Smooth muscle cell (in vitro differentiated cells): ENCODE data around the gene PDCL2. TPM values are rescaled to one million over a fixed set of nuclear protein-coding genes. Genes with fewer than 3 reads are reported as not detected.

ENCODE experiments used
- polyA plus RNA-seq: library from polyadenylated mRNA; unstranded; fragments of >200 nt; fragmentation: Nextera tagmentation; extraction: Ambion mirVana; gene quantifications from 2 replicates; pipeline ENCODE4 v1.2.1, GENCODE V29; 2016
- total RNA-seq: library from RNA; depleted of rRNA; stranded (reverse); fragments of >200 nt; gene quantifications from 2 replicates; pipeline ENCODE4 v1.2.3, GENCODE V29; 2014

PDCL2 gene
- total and polyA plus RNA-seq, 2 experiments from 2014 or later, result not detected

Other genes with a start within 250 kb of the PDCL2 start
- gene SRD5A3, start 246.0 kb downstream of the PDCL2 start, total RNA-seq, result 9.9 and 18.1 TPM in 2 replicates
- 33.2 and 37.3 TPM in 2 replicates for gene SRD5A3, start 246.0 kb downstream of the PDCL2 start, polyA plus RNA-seq
- gene TMEM165, start 196.3 kb downstream of the PDCL2 start, total RNA-seq, result 235 and 266 TPM in 2 replicates
- 167 and 178 TPM in 2 replicates for gene TMEM165, start 196.3 kb downstream of the PDCL2 start, polyA plus RNA-seq
- gene CLOCK, start 45.3 kb downstream of the PDCL2 start, total RNA-seq, result 32.3 and 39.5 TPM in 2 replicates
- gene CLOCK, start 45.3 kb downstream of the PDCL2 start, polyA plus RNA-seq, result 5.9 and 6.9 TPM in 2 replicates
- not detected in 2 replicates for gene NMU, start 44.1 kb upstream of the PDCL2 start, total RNA-seq
- not detected in 2 replicates for gene NMU, start 44.1 kb upstream of the PDCL2 start, polyA plus RNA-seq
- gene EXOC1L, start 227.5 kb upstream of the PDCL2 start, total RNA-seq, result not detected in 2 replicates
- not detected in 2 replicates for gene EXOC1L, start 227.5 kb upstream of the PDCL2 start, polyA plus RNA-seq